NCI-H526 (cell line): ENCODE measurements around the gene PCMTD2.

Experiments
- DNase-seq, 2 experiments: peaks; one replicate each; lab custom pipeline; 2025; lab: John Stamatoyannopoulos, UW

PCMTD2 gene

GRCh38 chr20:64238851-64239387 is 16.6 kb upstream of the PCMTD2 start:
- no peak for DNase-seq

GRCh38 chr20:64239449-64240242 is 15.9 kb upstream of the PCMTD2 start:
- DNase-seq = no peak

- DNase-seq = no peak
These were observed 15.1 kb upstream of the PCMTD2 start for GRCh38 chr20:64240243-64241015.

GRCh38 chr20:64241061-64241460 is 14.5 kb upstream of the PCMTD2 start:
- DNase-seq = no peak

- no peak for DNase-seq
These were observed 13.3 kb upstream of the PCMTD2 start for GRCh38 chr20:64242003-64242796.

- no peak for DNase-seq
These were observed 12.6 kb upstream of the PCMTD2 start for GRCh38 chr20:64242797-64243475.

GRCh38 chr20:64244281-64244805 is 11.2 kb upstream of the PCMTD2 start:
- DNase-seq = no peak

- no peak for DNase-seq
These were observed 10.5 kb upstream of the PCMTD2 start for GRCh38 chr20:64244870-64245603.

- no peak for DNase-seq
These were observed 9.6 kb upstream of the PCMTD2 start for GRCh38 chr20:64245746-64246595.

GRCh38 chr20:64246616-64247306 is 8.8 kb upstream of the PCMTD2 start:
- DNase-seq = no peak

- DNase-seq = no peak
These were observed 8.3 kb upstream of the PCMTD2 start for GRCh38 chr20:64247307-64247618.

GRCh38 chr20:64247970-64248841 is 7.3 kb upstream of the PCMTD2 start:
- DNase-seq = no peak

GRCh38 chr20:64250027-64250426 is 5.5 kb upstream of the PCMTD2 start:
- no peak for DNase-seq

- no peak for DNase-seq
These were observed 2.6 kb upstream of the PCMTD2 start for GRCh38 chr20:64253000-64253383.

GRCh38 chr20:64253443-64253842 is 2.1 kb upstream of the PCMTD2 start:
- DNase-seq = no peak

GRCh38 chr20:64254156-64254555 is 1.4 kb upstream of the PCMTD2 start:
- DNase-seq = peak; percentile 22 to 47

- DNase-seq = peak; percentile 25 to 78
These were observed 782 bp upstream of the PCMTD2 start for GRCh38 chr20:64254571-64255360.
